HEK293 (cell line): Measurements from ENCODE around the gene SLC16A5.

Experiments used
- CTCF ChIA-PET: fragments of 350-600 bp; formaldehyde crosslinking; extraction: SDS; loops from one replicate; lab custom pipeline; 2021; ENCODE audit warnings: antibody characterized with exemption; lab: Yijun Ruan, JAX
- POLR2A ChIA-PET: fragments of 300-600 bp; formaldehyde crosslinking; extraction: SDS; loops from one replicate; lab custom pipeline; 2020; ENCODE audit warnings: antibody characterized with exemption, inconsistent platforms; lab: Yijun Ruan, JAX
- H3K27ac ChIP-seq: fragments of 200-500 bp; sonication (Bioruptor generic); 2 replicates; pipeline ENCODE4 v1.5.1; 2014; ENCODE audit warnings: low read depth, low read length, control low read depth, inconsistent platforms; ENCODE audit errors: extremely low read depth
- H3K36me3 ChIP-seq, 2 experiments: fragments of 200-500 bp in 1 of 2; sonication (Bioruptor generic) in 1 of 2; 1 replicate in 1 of 2; 2 replicates in 1 of 2; pipeline ENCODE4 v1.5.1; 2014 to 2017; ENCODE audit warnings: inconsistent platforms in 2 of 2, low read length in 2 of 2; ENCODE audit not compliant: control insufficient read depth in 2 of 2, insufficient read depth in 1 of 2
- H3K4me1 ChIP-seq: fragments of 200-500 bp; sonication (Bioruptor generic); 2 replicates; pipeline ENCODE4 v1.5.1; 2014; ENCODE audit warnings: mild to moderate bottlenecking, low read length, inconsistent platforms; ENCODE audit not compliant: control insufficient read depth, insufficient read depth
- H3K4me3 ChIP-seq: 2 replicates; pipeline ENCODE4 v1.5.1; 2011; ENCODE audit warnings: low read depth, mild to moderate bottlenecking, control low read depth, low read length, moderate library complexity
- H3K9me3 ChIP-seq: fragments of 200-500 bp; sonication (Bioruptor generic); 2 replicates; pipeline ENCODE4 v1.5.1; 2014; ENCODE audit warnings: low read depth, low read length, inconsistent platforms; ENCODE audit not compliant: control insufficient read depth, insufficient read depth
- BCL11B ChIP-seq: fragments of 450-650 bp; formaldehyde crosslinking; IDR thresholded peaks from 2 replicates; pipeline ENCODE4 v1.5.1; 2016; ENCODE audit warnings: low read depth, missing biosample characterization, missing genetic modification characterization
- EGR2 ChIP-seq: fragments of 450-650 bp; formaldehyde crosslinking; IDR thresholded peaks from 2 replicates; pipeline ENCODE4 v1.5.1; 2016; ENCODE audit warnings: low read depth, missing biosample characterization, missing genetic modification characterization
- HOXD13 ChIP-seq: sonication (generic); formaldehyde crosslinking; IDR thresholded peaks from 2 replicates; pipeline ENCODE4 v1.8.0; 2022; ENCODE audit warnings: missing genetic modification reagents, borderline replicate concordance
- KLF9 ChIP-seq: fragments of 450-650 bp; formaldehyde crosslinking; IDR thresholded peaks from 2 replicates; pipeline ENCODE4 v1.5.1; 2016; ENCODE audit warnings: missing biosample characterization, missing genetic modification characterization, low read depth
- PRDM2 ChIP-seq: fragments of 450-650 bp; formaldehyde crosslinking; IDR thresholded peaks from 2 replicates; pipeline ENCODE4 v1.5.1; 2016; ENCODE audit warnings: missing biosample characterization, missing genetic modification characterization, borderline replicate concordance
- REPIN1 ChIP-seq: fragments of 450-650 bp; formaldehyde crosslinking; IDR thresholded peaks from 2 replicates; pipeline ENCODE4 v1.5.1; 2017; ENCODE audit warnings: missing biosample characterization, missing genetic modification characterization, low read depth
- ZEB2 ChIP-seq: fragments of 450-650 bp; formaldehyde crosslinking; IDR thresholded peaks from 2 replicates; pipeline ENCODE4 v1.5.1; 2016; ENCODE audit warnings: missing biosample characterization, missing genetic modification characterization
- ZNF521 ChIP-seq: fragments of 450-650 bp; formaldehyde crosslinking; IDR thresholded peaks from 2 replicates; pipeline ENCODE4 v1.5.1; 2017; ENCODE audit warnings: missing biosample characterization, mild to moderate bottlenecking, missing genetic modification characterization
- ZNF529 ChIP-seq: fragments of 450-650 bp; formaldehyde crosslinking; IDR thresholded peaks from 2 replicates; pipeline ENCODE4 v1.5.1; 2017; ENCODE audit warnings: missing genetic modification characterization, missing biosample characterization; ENCODE audit not compliant: insufficient replicate concordance
- ZNF701 ChIP-seq: fragments of 450-650 bp; formaldehyde crosslinking; IDR thresholded peaks from 2 replicates; pipeline ENCODE4 v1.5.1; 2016; ENCODE audit warnings: missing biosample characterization, missing genetic modification characterization
- ZSCAN23 ChIP-seq: fragments of 450-650 bp; formaldehyde crosslinking; IDR thresholded peaks from 2 replicates; pipeline ENCODE4 v1.5.1; 2016; ENCODE audit warnings: missing biosample characterization, missing genetic modification characterization
- TF ChIP-seq, protein P1 (sequence below): fragments of 450-650 bp; formaldehyde crosslinking; IDR thresholded peaks from 2 replicates; pipeline ENCODE4 v1.5.1; 2016; ENCODE audit warnings: missing biosample characterization, missing genetic modification characterization
- TF ChIP-seq, protein P2 (sequence below): fragments of 450-650 bp; formaldehyde crosslinking; IDR thresholded peaks from 2 replicates; pipeline ENCODE4 v1.5.1; 2017; ENCODE audit warnings: missing biosample characterization, mild to moderate bottlenecking, missing genetic modification characterization, moderate library complexity
- TF ChIP-seq, protein P3 (sequence below): fragments of 450-650 bp; formaldehyde crosslinking; IDR thresholded peaks from 2 replicates; pipeline ENCODE4 v1.5.1; 2017; ENCODE audit warnings: missing biosample characterization, missing genetic modification characterization
- TF ChIP-seq, protein P4 (sequence below): fragments of 450-650 bp; formaldehyde crosslinking; IDR thresholded peaks from 2 replicates; pipeline ENCODE4 v1.5.0; 2017; ENCODE audit warnings: missing biosample characterization, missing genetic modification characterization, borderline replicate concordance

SLC16A5 gene

GRCh38 chr17:75077072-75077495 is 10.7 kb upstream of the SLC16A5 start:
- ChIA-PET POLR2A (interaction anchor here (1.4 kb wide), 1 partner anchor 29 kb away, joined by 3 read pairs; no protein-coding TSS in a partner anchor), CTCF (interaction anchor here (1.0 kb wide), 1 partner anchor 28 kb away, joined by 5 read pairs; no protein-coding TSS in a partner anchor)
- Histone ChIP-seq H3K9me3 (no peaks in the 10 kb centered on the region), H3K4me1 (peaks cover 2% of the 10 kb centered on the region; the same call in 1 of the 2 replicates), H3K27ac (no peak overlapping the region), H3K36me3 (no peaks in the 10 kb centered on the region), H3K4me3 (no peak overlapping the region)
- peak; percentile 40 for TF ChIP-seq EGR2 (tag by site-specific recombination)
- TF ChIP-seq ZEB2 = no peak
- no peak for TF ChIP-seq ZNF521
- no peak for TF ChIP-seq HOXD13 (CRISPR knock-in tag)

- Histone ChIP-seq H3K4me1 (peaks cover 2% of the 10 kb centered on the region; the same call in 1 of the 2 replicates), H3K4me3 (no peak overlapping the region), H3K36me3 (no peaks in the 10 kb centered on the region), H3K27ac (no peak overlapping the region), H3K9me3 (no peaks in the 10 kb centered on the region)
- CTCF ChIA-PET = interaction anchor here (1.3 kb wide), 1 partner anchor 18 kb away, joined by 8 read pairs; no protein-coding TSS in a partner anchor
- POLR2A ChIA-PET = no interaction called here
- no peak for TF ChIP-seq ZNF701 (tag by site-specific recombination)
- TF ChIP-seq, protein P1, sequence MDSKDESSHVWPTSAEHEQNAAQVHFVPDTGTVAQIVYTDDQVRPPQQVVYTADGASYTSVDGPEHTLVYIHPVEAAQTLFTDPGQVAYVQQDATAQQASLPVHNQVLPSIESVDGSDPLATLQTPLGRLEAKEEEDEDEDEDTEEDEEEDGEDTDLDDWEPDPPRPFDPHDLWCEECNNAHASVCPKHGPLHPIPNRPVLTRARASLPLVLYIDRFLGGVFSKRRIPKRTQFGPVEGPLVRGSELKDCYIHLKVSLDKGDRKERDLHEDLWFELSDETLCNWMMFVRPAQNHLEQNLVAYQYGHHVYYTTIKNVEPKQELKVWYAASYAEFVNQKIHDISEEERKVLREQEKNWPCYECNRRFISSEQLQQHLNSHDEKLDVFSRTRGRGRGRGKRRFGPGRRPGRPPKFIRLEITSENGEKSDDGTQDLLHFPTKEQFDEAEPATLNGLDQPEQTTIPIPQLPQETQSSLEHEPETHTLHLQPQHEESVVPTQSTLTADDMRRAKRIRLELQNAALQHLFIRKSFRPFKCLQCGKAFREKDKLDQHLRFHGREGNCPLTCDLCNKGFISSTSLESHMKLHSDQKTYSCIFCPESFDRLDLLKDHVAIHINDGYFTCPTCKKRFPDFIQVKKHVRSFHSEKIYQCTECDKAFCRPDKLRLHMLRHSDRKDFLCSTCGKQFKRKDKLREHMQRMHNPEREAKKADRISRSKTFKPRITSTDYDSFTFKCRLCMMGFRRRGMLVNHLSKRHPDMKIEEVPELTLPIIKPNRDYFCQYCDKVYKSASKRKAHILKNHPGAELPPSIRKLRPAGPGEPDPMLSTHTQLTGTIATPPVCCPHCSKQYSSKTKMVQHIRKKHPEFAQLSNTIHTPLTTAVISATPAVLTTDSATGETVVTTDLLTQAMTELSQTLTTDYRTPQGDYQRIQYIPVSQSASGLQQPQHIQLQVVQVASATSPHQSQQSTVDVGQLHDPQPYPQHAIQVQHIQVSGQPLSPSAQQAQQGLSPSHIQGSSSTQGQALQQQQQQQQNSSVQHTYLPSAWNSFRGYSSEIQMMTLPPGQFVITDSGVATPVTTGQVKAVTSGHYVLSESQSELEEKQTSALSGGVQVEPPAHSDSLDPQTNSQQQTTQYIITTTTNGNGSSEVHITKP = no peak
- peak; percentile 59; the same call in 1 of the 2 replicates for TF ChIP-seq KLF9
- TF ChIP-seq, protein P2, sequence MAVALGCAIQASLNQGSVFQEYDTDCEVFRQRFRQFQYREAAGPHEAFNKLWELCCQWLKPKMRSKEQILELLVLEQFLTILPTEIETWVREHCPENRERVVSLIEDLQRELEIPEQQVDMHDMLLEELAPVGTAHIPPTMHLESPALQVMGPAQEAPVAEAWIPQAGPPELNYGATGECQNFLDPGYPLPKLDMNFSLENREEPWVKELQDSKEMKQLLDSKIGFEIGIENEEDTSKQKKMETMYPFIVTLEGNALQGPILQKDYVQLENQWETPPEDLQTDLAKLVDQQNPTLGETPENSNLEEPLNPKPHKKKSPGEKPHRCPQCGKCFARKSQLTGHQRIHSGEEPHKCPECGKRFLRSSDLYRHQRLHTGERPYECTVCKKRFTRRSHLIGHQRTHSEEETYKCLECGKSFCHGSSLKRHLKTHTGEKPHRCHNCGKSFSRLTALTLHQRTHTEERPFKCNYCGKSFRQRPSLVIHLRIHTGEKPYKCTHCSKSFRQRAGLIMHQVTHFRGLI (tag by site-specific recombination) = peak; percentile 80
- TF ChIP-seq PRDM2 = no peak
- no peak for TF ChIP-seq BCL11B (tag by site-specific recombination)
- TF ChIP-seq REPIN1 (tag by site-specific recombination) = no peak
- no peak for TF ChIP-seq ZNF529 (tag by site-specific recombination)
- TF ChIP-seq, protein P3, sequence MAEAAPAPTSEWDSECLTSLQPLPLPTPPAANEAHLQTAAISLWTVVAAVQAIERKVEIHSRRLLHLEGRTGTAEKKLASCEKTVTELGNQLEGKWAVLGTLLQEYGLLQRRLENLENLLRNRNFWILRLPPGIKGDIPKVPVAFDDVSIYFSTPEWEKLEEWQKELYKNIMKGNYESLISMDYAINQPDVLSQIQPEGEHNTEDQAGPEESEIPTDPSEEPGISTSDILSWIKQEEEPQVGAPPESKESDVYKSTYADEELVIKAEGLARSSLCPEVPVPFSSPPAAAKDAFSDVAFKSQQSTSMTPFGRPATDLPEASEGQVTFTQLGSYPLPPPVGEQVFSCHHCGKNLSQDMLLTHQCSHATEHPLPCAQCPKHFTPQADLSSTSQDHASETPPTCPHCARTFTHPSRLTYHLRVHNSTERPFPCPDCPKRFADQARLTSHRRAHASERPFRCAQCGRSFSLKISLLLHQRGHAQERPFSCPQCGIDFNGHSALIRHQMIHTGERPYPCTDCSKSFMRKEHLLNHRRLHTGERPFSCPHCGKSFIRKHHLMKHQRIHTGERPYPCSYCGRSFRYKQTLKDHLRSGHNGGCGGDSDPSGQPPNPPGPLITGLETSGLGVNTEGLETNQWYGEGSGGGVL (tag by site-specific recombination) = peak; percentile 38; the same call in 1 of the 2 replicates
- TF ChIP-seq, protein P4, sequence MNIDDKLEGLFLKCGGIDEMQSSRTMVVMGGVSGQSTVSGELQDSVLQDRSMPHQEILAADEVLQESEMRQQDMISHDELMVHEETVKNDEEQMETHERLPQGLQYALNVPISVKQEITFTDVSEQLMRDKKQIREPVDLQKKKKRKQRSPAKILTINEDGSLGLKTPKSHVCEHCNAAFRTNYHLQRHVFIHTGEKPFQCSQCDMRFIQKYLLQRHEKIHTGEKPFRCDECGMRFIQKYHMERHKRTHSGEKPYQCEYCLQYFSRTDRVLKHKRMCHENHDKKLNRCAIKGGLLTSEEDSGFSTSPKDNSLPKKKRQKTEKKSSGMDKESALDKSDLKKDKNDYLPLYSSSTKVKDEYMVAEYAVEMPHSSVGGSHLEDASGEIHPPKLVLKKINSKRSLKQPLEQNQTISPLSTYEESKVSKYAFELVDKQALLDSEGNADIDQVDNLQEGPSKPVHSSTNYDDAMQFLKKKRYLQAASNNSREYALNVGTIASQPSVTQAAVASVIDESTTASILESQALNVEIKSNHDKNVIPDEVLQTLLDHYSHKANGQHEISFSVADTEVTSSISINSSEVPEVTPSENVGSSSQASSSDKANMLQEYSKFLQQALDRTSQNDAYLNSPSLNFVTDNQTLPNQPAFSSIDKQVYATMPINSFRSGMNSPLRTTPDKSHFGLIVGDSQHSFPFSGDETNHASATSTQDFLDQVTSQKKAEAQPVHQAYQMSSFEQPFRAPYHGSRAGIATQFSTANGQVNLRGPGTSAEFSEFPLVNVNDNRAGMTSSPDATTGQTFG (tag by site-specific recombination) = no peak
- TF ChIP-seq ZSCAN23 = no peak
These were observed 10.1 kb upstream of the SLC16A5 start for GRCh38 chr17:75077496-75078283.
